DOHH2 (cell line): ENCODE results near the gene PRRC1.

Experiments used
- EZH2phosphoT487 ChIP-seq: fragments of 200-600 bp; sonication (generic); IDR thresholded peaks from 2 replicates; pipeline ENCODE4 v1.6.1; 2017; ENCODE audit warnings: borderline replicate concordance, mild to moderate bottlenecking, antibody characterized with exemption, low read length, moderate library complexity, mixed read lengths
- TF ChIP-seq, protein P1 (sequence below): fragments of 200-600 bp; sonication (generic); IDR thresholded peaks from one replicate; pipeline ENCODE4 v1.5.1; 2014; ENCODE audit warnings: antibody characterized with exemption, mild to moderate bottlenecking, low read depth, low read length; ENCODE audit not compliant: poor library complexity, severe bottlenecking

DNA sequence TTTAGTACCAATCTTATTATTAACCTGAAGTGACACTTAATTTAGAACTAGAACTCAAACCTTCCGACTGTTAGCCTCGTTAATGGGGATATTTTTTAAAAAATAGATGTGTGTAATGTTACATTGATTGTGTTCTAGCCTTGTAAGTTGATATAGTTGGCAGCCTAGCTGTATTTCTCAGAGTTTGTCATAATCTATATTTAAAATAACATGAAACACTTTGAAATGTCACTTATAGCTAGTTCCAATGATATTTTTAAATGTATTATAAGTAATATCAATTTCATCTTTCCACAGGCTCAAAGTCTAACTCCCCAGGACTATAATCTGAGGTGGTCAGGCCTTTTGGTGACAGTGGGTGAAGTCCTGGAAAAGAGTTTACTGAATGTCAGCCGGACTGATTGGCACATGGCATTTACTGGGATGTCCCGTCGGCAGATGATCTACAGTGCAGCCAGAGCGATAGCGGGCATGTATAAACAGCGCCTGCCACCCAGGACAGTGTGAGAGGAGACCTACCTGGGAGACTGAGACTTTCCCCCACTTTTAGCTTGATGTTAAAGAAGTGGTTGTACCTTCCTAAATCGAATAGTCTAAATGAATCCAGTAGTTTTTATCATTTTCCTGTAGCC is 34.1 kb downstream of the PRRC1 start:
- TF ChIP-seq, protein P1, sequence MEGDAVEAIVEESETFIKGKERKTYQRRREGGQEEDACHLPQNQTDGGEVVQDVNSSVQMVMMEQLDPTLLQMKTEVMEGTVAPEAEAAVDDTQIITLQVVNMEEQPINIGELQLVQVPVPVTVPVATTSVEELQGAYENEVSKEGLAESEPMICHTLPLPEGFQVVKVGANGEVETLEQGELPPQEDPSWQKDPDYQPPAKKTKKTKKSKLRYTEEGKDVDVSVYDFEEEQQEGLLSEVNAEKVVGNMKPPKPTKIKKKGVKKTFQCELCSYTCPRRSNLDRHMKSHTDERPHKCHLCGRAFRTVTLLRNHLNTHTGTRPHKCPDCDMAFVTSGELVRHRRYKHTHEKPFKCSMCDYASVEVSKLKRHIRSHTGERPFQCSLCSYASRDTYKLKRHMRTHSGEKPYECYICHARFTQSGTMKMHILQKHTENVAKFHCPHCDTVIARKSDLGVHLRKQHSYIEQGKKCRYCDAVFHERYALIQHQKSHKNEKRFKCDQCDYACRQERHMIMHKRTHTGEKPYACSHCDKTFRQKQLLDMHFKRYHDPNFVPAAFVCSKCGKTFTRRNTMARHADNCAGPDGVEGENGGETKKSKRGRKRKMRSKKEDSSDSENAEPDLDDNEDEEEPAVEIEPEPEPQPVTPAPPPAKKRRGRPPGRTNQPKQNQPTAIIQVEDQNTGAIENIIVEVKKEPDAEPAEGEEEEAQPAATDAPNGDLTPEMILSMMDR, result no peak
- no peak for TF ChIP-seq EZH2phosphoT487
